Muscle layer of duodenum (tissue), 2 donors: ENCODE results near the gene DNAJC3.
"Not testable (repeated sequence)": the region's sequence is repeated elsewhere in the genome, so short reads cannot be mapped to it uniquely, and the experiment has no call there.

Experiments
- H3K27ac ChIP-seq: one replicate; pipeline ENCODE4 v1.7.0; 2013; ENCODE audit warnings: mild to moderate bottlenecking, low read length
- H3K27me3 ChIP-seq: one replicate; pipeline ENCODE4 v1.7.0; 2013; ENCODE audit warnings: low read depth, mild to moderate bottlenecking, control low read depth, low read length
- H3K36me3 ChIP-seq, 2 donors: one replicate each; pipeline ENCODE4 v1.7.0; 2013; ENCODE audit warnings: low read length in 2 of 2, control low read depth in 1 of 2, mild to moderate bottlenecking in 1 of 2; ENCODE audit not compliant: insufficient read depth in 2 of 2, control insufficient read depth in 1 of 2
- H3K4me1 ChIP-seq, 2 donors: one replicate each; pipeline ENCODE4 v1.7.0; 2013; ENCODE audit warnings: low read length in 2 of 2, mild to moderate bottlenecking in 2 of 2, control low read depth in 1 of 2, moderate library complexity in 1 of 2; ENCODE audit not compliant: insufficient read depth in 2 of 2, control insufficient read depth in 1 of 2
- H3K4me3 ChIP-seq, 2 donors: one replicate each; pipeline ENCODE4 v1.7.0; 2013; ENCODE audit warnings: low read length in 2 of 2, low read depth in 1 of 2, mild to moderate bottlenecking in 1 of 2
- H3K9me3 ChIP-seq, 2 donors: one replicate each; pipeline ENCODE4 v1.7.0; 2013; ENCODE audit warnings: low read length in 2 of 2, control low read depth in 1 of 2, mild to moderate bottlenecking in 1 of 2; ENCODE audit not compliant: control insufficient read depth in 1 of 2
- donor health status: healthy.

The DNAJC3 gene

DNA sequence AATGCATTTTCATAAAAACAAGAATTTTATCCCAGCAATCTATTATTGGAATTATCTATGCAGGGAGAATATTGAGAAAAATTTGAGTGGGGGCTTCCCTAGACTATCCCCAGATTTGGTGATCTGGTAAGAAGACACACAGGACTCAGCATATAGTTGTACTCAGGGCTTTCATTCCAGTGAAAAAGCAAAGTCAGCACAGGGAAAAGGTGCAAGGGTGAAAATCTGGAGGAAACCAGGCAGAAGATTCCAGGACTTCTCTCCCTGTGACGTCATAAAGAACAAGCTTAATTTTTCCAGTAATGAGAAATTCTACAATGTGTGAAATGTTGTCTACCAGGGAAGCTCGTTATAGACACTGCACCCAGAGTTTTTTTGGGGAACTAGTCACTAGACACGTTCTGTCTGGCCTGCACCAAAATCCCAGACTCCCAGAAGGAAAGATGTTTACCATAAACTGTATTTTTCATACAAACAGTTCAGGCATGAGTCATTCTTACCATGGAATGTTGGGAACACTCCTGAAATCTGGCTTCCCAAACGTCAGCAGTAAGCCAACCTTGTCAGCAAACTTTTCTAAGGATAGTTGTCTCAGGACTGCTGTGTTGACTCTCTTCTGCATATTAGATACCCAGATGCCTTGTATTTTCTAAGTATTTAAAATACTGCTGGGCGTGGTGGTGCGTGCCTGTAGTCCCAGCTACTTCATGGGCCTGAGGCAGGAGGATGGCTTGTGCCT, 107.4 kb downstream of the DNAJC3 start:
- H3K9me3 ChIP-seq: no peaks in the 10 kb centered on the region
- no peak overlapping the region for H3K4me3 ChIP-seq
- no peak overlapping the region for H3K27ac ChIP-seq
- H3K4me1 ChIP-seq: peaks cover 0 to 8% of the 10 kb centered on the region in 2 donors
- peaks cover 22 to 33% of the 10 kb centered on the region in 2 donors for H3K36me3 ChIP-seq
- H3K27me3 ChIP-seq: no peaks in the 10 kb centered on the region

DNA sequence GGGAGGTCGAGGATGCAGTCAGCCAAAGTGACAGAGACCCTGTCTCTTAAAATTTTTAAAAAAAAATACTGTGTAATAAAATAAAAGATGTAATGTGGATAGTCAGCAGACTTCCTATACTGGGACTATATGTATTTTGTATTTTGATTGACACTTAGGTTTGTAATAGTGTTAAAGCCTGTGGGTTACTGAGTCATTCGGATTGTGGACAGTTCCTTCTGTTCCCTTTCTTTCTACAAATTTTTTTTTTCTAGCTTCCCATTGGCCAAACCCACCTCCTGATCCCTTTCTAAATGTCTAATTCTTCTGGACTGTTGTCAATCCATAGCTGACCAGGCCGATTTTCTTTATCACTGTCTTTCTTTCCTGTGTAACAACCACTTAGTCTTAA, 108.0 kb downstream of the DNAJC3 start:
- Histone ChIP-seq H3K4me1 (peaks cover 0 to 8% of the 10 kb centered on the region in 2 donors), H3K27ac (no peak overlapping the region), H3K4me3 (no peak overlapping the region), H3K9me3 (no peaks in the 10 kb centered on the region), H3K27me3 (no peaks in the 10 kb centered on the region), H3K36me3 (peaks cover 27 to 33% of the 10 kb centered on the region in 2 donors)

DNA sequence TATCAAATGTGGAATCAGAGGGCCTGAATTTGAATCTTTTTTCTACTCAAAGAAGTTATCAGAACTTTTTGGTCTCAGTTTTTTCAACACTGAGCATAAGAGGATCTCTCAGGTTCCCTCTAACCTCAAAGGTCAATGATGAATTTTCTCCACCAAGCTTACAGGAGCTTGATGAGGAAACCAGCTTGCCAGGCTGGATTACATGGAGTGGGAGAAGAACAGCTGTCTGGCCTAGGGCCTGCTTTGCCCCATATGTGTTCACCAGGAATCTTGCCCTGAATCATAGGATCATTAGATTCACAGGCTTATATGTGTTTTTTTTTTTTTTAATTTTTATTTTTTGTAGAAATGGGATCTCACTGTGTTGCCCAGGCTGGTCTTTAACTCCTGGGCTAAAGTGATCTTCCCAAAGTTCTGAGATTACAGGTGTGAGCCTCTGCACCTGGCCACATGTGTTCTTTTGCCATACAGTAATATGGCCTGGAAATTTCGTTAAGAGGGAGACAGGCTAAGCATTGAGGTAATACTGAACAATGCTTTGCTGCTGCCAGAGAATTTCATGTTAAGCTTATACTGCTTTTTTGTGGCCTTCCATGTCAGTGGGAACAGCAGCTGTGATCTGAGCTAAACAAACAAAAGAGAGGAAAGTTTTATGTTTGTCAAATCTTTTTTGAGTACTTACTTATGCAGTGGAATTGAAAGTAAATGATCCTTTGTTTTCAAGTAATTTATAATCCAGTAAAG, 110.6 kb downstream of the DNAJC3 start:
- no peaks in the 10 kb centered on the region for H3K27me3 ChIP-seq
- no peak overlapping the region for H3K27ac ChIP-seq
- H3K4me3 ChIP-seq: no peak overlapping the region
- H3K4me1 ChIP-seq: peaks cover 0 to 8% of the 10 kb centered on the region in 2 donors
- H3K36me3 ChIP-seq: peaks cover 33 to 53% of the 10 kb centered on the region in 2 donors
- H3K9me3 ChIP-seq: no peaks in the 10 kb centered on the region

DNA sequence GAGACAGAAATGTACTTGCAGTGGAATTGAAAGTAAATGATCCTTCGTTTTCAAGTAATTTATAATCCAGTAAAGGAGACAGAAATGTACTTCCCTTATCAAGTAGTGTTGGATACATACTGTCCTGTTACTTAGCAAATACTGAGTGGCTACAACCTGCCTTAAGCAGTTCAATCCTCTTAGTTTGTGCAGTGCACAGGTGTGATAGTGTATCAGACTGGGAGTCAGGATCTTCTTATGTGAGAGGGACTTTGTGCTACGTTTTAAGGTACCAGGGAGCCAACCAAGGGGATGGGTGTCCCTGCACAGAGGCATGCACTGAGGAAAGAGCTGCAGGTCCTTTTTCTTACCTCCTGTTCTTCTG, 111.1 kb downstream of the DNAJC3 start:
- Histone ChIP-seq H3K4me3 (no peak overlapping the region), H3K9me3 (no peaks in the 10 kb centered on the region), H3K4me1 (peaks cover 0 to 8% of the 10 kb centered on the region in 2 donors), H3K27me3 (no peaks in the 10 kb centered on the region), H3K27ac (no peak overlapping the region), H3K36me3 (peaks cover 33 to 58% of the 10 kb centered on the region in 2 donors)

DNA sequence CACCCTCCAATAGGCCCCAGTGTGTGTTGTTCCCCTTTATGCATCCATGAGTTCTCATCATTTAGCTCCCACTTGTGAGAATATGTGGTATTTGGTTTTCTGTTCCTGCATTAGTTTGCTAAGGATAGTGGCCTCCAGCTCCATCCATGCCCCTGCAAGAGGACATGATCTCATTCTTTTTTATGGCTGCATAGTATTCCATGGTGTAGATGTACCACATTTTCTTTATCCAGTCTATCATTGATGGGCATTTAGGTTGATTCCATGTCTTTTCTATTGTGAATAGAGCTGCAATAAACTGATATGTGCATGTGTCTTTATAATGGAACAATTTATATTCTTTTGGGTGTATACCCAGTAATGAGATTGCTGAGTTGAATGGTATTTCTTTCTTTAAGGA, 112.4 kb downstream of the DNAJC3 start:
- not testable (repeated sequence) for H3K27ac ChIP-seq, H3K4me1 ChIP-seq, H3K4me3 ChIP-seq, H3K27me3 ChIP-seq, H3K9me3 ChIP-seq
- peaks cover 40 to 64% of the 10 kb centered on the region in 2 donors for H3K36me3 ChIP-seq

DNA sequence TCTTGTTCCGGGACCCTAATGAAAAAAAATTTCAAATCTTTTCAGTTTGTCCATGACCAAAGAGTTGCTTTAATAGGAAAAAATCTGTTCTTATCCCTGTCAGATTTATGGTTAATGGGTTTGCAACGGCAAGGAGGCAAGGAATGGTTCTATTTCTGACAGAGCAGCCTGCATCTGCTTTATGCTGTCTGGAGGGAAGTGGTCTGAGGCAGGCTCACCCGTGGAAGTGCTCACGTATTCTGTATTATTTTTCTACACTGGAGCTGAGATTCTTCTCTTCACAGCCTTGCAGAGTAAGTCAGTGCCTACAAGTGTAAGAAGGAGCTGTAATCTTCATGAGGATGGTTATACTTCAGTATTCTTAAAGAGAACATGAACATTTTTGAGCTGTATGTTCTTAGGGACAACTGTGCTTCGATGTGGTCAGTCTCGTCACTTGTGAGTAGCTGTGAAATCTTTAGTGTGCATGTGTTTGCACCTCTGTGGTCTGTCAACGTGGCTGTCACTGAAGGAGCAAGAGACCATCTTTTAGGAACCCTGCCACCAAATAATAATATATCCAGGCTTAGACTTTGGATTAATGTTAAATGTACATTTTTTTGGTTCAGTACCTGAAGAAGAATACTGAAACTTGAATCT, 114.3 kb downstream of the DNAJC3 start:
- Histone ChIP-seq H3K4me1 (no peaks in the 10 kb centered on the region), H3K4me3 (no peak overlapping the region), H3K27ac (no peak overlapping the region), H3K27me3 (no peaks in the 10 kb centered on the region), H3K9me3 (no peaks in the 10 kb centered on the region), H3K36me3 (peaks cover 43 to 63% of the 10 kb centered on the region in 2 donors)

DNA sequence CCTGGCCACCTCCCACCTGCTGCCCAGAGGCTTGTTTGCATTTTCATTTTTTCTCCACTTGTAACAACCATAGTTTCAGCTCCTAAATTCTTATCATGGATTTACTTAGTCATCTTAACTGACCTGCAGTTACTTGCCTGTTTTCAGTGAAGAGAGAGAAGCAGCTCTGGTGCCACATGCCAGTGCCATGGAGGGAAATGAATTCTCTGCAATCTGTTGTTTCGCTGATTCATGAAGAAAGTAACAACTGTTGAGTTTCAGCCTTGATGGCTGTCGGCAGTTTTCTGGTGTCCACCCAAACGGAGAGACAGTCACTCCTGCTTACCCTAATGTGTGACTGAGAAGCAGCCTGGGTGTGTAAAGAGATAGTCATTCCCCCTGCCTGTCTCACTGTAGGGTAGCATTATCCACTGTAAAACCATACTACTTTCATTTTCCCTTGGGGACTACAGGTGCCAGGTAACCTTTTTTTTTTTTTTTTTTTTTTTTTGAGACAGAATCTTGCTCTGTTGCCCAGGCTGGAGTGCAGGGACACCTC, 116.1 kb downstream of the DNAJC3 start:
- Histone ChIP-seq H3K27ac (no peak overlapping the region), H3K36me3 (peaks cover 30 to 63% of the 10 kb centered on the region in 2 donors), H3K4me3 (no peak overlapping the region), H3K4me1 (no peaks in the 10 kb centered on the region), H3K27me3 (no peaks in the 10 kb centered on the region), H3K9me3 (no peaks in the 10 kb centered on the region)

DNA sequence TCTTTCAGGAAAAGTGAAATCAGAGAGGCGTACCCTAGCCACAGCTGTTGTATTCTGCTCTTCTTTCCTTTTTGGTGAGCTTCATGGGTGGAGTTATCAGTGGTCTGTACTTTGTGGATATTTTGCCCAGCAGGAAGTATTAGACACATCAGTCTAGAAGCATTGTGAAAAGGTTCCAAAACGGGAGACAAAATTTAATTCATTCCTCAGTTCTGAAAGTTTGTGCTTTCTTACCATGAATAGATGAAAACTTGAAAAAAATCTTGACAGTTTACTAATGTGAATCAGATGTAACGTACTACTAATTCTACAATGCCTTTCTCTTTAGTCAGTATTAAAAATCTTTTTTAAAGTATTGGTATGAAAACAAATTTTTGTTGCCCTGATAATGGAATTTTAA, 116.8 kb downstream of the DNAJC3 start:
- Histone ChIP-seq H3K27me3 (no peaks in the 10 kb centered on the region), H3K9me3 (no peaks in the 10 kb centered on the region), H3K27ac (no peak overlapping the region), H3K36me3 (peaks cover 33 to 56% of the 10 kb centered on the region in 2 donors), H3K4me3 (no peak overlapping the region), H3K4me1 (no peaks in the 10 kb centered on the region)

DNA sequence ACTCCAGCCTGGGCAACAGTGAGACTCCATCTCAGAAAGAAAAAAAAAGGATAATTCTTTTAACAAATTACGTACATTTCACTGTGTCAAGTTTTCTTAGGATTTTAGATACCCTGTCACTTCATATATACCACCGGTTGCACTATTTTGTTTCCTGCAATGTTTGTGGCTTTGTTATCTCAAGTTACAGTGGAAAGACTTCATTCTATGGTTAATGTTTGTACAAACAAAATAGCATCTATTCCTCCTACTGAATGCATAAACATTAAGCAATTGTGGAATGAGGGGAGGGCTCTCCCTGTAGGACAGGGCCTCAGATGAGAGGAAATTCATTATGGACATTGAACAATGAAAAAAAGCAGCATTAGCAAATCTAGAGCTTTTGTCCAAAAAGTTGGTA, 120.1 kb downstream of the DNAJC3 start:
- no peak overlapping the region for H3K27ac ChIP-seq
- H3K9me3 ChIP-seq: no peaks in the 10 kb centered on the region
- no peaks in the 10 kb centered on the region for H3K4me1 ChIP-seq
- no peaks in the 10 kb centered on the region for H3K27me3 ChIP-seq
- no peak overlapping the region for H3K4me3 ChIP-seq
- peaks cover 20 to 27% of the 10 kb centered on the region in 2 donors for H3K36me3 ChIP-seq

DNA sequence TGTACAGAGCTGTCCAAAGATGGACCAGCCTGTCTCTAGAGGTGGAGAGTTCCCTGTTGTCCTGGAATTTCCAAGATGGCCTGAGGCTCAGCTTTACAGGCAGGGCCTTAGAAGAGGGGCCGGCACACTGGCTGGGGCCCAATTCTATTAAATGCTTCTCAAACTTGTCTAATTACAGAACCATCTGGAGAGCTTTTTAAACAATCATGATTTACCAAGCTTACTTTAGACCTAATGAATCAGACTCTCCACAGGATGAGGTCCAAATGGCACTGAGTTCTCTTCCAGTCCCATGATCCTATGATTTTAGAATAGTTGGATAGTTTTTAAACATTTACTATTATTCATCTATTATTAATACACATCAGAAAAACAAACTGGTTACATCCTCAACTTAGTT, 123.5 kb downstream of the DNAJC3 start:
- no peaks in the 10 kb centered on the region for H3K4me1 ChIP-seq
- peaks cover 4 to 11% of the 10 kb centered on the region in 2 donors for H3K36me3 ChIP-seq
- H3K4me3 ChIP-seq: no peak overlapping the region
- peaks cover 0 to 4% of the 10 kb centered on the region in 2 donors for H3K9me3 ChIP-seq
- H3K27ac ChIP-seq: no peak overlapping the region
- H3K27me3 ChIP-seq: no peaks in the 10 kb centered on the region

DNA sequence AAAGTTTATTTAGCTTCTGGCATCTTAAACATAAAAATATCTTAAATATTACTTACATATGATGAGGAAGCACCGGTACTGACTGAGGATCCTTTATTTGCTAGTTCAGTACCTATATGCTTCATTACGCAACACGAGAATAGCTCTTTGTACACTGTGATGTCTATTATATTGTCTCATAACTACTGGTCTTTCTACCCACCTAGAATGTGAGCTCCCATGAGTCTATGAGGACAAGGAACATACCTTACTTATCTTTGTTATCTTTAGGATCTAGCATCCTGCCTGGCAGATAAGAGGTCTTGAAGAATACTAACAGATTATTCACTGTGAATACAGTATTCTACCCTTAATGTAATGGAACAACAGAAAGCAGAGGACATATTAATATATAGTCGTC, 124.9 kb downstream of the DNAJC3 start:
- Histone ChIP-seq H3K4me1 (no peaks in the 10 kb centered on the region), H3K4me3 (no peak overlapping the region)

More for the DNA sequence above, 124.9 kb downstream of the DNAJC3 start:
- peaks cover 0 to 12% of the 10 kb centered on the region in 2 donors for H3K9me3 ChIP-seq
- H3K36me3 ChIP-seq: peaks cover 4 to 7% of the 10 kb centered on the region in 2 donors
- H3K27ac ChIP-seq: no peak overlapping the region
- H3K27me3 ChIP-seq: no peaks in the 10 kb centered on the region
